ENCODE data around the gene MCM3AP. TPM values are rescaled to one million over a fixed set of nuclear protein-coding genes. Genes with fewer than 3 reads are reported as not detected.
A peak's percentile ranks its signal among the peaks of the same experiment; 100 is the strongest.

MCM3AP gene
- total RNA-seq, 4 donors from 2014 or later, result 96.7 to 178 (median 148) TPM

DNA sequence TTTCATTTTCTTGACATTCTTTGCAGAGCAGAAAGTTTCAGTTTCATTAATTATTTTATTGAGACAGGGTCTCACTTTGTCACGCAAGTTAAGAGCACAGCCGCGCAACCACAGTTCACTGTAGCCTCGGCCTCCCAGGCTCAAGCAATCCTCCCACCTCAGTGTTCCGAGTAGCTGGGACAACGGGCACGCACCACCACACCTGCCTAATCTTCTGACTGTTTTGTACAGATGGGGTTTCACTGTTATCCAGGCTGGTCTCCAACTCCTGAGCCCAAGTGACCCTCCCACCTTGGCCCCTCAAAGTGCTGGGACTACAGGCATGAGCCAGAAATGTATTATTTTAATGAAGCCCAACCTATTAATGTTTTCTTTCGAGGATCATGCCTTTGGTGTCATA lies 98.2 kb downstream of the MCM3AP start:
- Histone ChIP-seq H3K36me3 (peaks cover 0 to 7% (median 0%) of the 10 kb centered on the region in 3 donors), H3K27ac (no peak overlapping the region), H3K4me1 (peaks cover 0 to 6% (median 0%) of the 10 kb centered on the region in 4 donors), H3K9me3 (no peaks in the 10 kb centered on the region), H3K27me3 (no peaks in the 10 kb centered on the region), H3K4me3 (no peak overlapping the region)
- TF ChIP-seq, protein P1, sequence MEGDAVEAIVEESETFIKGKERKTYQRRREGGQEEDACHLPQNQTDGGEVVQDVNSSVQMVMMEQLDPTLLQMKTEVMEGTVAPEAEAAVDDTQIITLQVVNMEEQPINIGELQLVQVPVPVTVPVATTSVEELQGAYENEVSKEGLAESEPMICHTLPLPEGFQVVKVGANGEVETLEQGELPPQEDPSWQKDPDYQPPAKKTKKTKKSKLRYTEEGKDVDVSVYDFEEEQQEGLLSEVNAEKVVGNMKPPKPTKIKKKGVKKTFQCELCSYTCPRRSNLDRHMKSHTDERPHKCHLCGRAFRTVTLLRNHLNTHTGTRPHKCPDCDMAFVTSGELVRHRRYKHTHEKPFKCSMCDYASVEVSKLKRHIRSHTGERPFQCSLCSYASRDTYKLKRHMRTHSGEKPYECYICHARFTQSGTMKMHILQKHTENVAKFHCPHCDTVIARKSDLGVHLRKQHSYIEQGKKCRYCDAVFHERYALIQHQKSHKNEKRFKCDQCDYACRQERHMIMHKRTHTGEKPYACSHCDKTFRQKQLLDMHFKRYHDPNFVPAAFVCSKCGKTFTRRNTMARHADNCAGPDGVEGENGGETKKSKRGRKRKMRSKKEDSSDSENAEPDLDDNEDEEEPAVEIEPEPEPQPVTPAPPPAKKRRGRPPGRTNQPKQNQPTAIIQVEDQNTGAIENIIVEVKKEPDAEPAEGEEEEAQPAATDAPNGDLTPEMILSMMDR (IDR thresholded peaks at IDR 0.05), result no peak
- no peak for TF ChIP-seq POLR2A (IDR thresholded peaks at IDR 0.05)
- DNase-seq, result peak in 2 of 3 donors; percentile 14 to 15

DNA sequence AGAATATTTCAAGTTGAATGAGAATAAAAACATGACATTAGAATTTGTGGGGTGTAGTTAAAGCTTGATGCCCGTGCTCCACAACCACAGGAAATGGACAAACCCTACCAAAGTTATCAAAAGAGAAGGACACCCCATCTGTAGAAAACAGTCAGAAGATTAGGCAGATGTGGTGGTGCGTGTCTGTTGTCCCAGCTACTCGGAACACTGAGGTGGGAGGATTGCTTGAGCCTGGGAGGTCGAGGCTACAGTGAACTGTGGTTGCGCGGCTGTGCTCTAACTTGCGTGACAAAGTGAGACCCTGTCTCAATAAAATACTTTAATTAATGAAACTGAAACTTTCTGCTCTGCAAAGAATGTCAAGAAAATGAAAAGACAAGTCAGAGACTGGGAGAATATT lies 99.7 kb downstream of the MCM3AP start:
- Histone ChIP-seq H3K36me3 (no peaks in the 10 kb centered on the region), H3K4me3 (no peak overlapping the region), H3K27me3 (no peaks in the 10 kb centered on the region), H3K27ac (no peak overlapping the region), H3K4me1 (peaks cover 0 to 6% (median 0%) of the 10 kb centered on the region in 4 donors), H3K9me3 (no peaks in the 10 kb centered on the region)
- DNase-seq, result peak in 2 of 3 donors; percentile 12 to 40
- no peak for TF ChIP-seq POLR2A (IDR thresholded peaks at IDR 0.05)
- TF ChIP-seq, protein P1 (IDR thresholded peaks at IDR 0.05), result no peak

Other genes starting within 250 kb of the MCM3AP start
- gene COL6A2, start 187.5 kb downstream of the MCM3AP start, total RNA-seq, result 1,000 to 10,000 TPM in 1 of 4 donors, 100 to 1,000 TPM in 2, 10 to 100 TPM in 1; 59.9 to 1,087 (median 166) TPM
- 1 to 10 TPM in 1 of 4 donors, under 1 TPM in 1, not detected in 2; 0.67 to 1.0 TPM for gene FTCD, start 130.0 kb downstream of the MCM3AP start, total RNA-seq
- gene SPATC1L, start 101.2 kb downstream of the MCM3AP start, total RNA-seq, result 10 to 100 TPM in 1 of 4 donors, 1 to 10 TPM in 3; 1.1 to 13.2 (median 2.6) TPM
- gene LSS, start 56.8 kb downstream of the MCM3AP start, total RNA-seq, result 100 to 1,000 TPM in 1 of 4 donors, 10 to 100 TPM in 3; 43.7 to 172 (median 66.5) TPM
- gene YBEY, start 731 bp upstream of the MCM3AP start, total RNA-seq, result 10 to 100 TPM in 3 of 4 donors, 1 to 10 TPM in 1; 5.3 to 32.6 (median 17.5) TPM
- gene C21orf58, start 38.3 kb upstream of the MCM3AP start, total RNA-seq, result 10 to 100 TPM in 2 of 4 donors, 1 to 10 TPM in 2; 4.6 to 20.6 (median 11.4) TPM
- 100 to 1,000 TPM in 1 of 4 donors, 10 to 100 TPM in 3; 29.2 to 119 (median 59.5) TPM for gene PCNT, start 38.5 kb upstream of the MCM3AP start, total RNA-seq
- gene DIP2A, start 173.3 kb upstream of the MCM3AP start, total RNA-seq, result 100 to 1,000 TPM in 1 of 4 donors, 10 to 100 TPM in 3; 69.9 to 108 (median 85.3) TPM

All from Peyer's patch (tissue), 4 donors.